GM19463 (cell line): ENCODE data around the gene RFX8.
"Not testable (repeated sequence)": the region's sequence is repeated elsewhere in the genome, so short reads cannot be mapped to it uniquely, and the experiment has no call there.

Experiments
- ATAC-seq: cut with Tn5 transposase; IDR thresholded peaks from one replicate; pipeline ENCODE4 v1.9.1; 2021; ENCODE audit warnings: mild to moderate bottlenecking, moderate library complexity; ENCODE audit not compliant: unreplicated experiment

RFX8 gene

DNA sequence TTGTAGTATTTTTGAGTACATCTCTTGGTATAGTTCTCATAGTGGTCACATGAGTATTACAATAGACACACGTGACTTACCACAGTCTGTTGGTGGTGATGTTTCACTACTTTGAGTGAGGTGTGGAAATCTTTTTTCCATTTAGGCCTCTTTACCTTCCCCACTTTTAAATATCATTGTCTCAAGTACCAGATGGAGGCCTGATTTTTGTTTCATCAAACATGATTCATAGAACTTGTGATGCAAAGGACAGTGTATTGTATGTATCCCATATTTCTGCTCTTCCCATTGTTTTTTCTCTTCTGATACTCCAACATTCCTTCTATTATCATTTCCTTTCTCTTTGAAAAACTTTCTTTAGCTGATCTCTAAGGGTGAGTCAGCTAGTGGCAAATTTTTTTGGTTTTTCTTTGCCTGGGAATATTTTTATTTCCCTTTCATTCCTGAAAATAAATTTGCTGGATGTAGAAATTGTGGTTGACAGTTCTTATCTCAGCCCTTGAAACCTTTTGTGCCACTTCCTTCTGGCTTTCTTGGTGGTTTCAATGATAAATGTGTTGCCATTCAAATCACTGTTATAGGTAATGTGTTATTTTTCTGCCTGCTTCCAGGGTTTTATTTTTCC is 32.8 kb downstream of the RFX8 start:
- no peak for ATAC-seq

- ATAC-seq: no peak
Measured at GRCh38 chr2:101440127-101440738, 34.7 kb downstream of the RFX8 start.

- ATAC-seq: no peak
Measured at GRCh38 chr2:101439716-101440115, 35.2 kb downstream of the RFX8 start.

DNA sequence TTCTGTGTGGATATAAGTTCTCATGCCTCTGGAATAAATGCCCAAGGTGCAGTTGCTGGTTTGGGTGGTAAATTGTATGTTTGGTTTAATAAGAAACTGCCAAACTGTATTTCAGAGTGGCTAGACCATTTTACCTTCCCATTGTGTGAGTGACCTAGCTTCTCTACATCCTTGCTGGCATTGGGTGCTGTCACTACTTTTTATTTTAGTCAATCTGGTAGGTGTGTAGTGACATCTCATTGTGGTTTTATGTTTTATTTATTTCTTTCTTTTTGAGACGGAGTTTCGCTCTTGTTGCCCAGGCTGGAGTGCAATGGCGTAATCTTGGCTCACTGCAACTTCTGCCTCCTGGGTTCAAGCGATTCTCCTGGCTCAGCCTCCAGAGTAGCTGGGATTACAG is 36.4 kb downstream of the RFX8 start:
- not testable (repeated sequence) for ATAC-seq

DNA sequence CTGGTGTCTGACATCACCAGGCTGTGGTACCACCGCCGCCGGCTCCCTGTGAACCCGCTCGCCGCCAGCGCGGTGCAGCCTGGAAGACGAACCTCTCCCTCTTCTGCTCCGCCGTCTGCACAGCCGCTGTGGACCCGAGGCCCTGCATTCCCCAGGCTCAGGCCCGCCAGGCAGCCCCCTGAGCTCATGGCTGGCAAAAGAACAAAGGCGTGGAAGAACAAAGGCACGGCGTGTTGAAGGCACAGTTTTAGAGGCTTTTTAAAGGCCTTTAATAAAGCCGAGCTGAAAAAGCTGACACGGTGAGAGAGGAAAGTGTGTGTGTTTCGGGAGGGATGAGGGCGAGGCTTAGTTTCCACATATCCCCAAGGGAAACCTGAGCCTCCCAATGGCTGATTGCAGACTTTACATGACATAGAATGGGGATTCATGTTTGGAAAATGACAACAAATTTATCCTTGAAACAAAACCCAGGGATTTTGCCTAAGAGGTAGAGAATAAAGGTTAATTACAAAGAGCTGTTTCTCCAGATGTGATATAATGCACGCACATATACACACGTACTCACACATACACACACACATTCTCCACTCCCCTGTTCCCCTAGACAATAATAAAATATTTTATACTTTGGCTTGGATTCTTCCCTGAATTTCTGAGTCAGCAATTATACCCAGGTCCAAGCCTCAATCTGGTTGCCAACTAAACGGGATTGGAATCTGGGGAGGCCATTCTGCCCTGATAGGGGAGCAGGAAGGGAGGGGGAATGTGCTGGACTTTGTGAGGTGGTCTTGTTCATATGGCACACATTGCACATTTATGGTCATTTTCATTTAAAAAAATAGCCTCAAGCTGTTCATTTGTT is 39.7 kb downstream of the RFX8 start:
- no peak for ATAC-seq

DNA sequence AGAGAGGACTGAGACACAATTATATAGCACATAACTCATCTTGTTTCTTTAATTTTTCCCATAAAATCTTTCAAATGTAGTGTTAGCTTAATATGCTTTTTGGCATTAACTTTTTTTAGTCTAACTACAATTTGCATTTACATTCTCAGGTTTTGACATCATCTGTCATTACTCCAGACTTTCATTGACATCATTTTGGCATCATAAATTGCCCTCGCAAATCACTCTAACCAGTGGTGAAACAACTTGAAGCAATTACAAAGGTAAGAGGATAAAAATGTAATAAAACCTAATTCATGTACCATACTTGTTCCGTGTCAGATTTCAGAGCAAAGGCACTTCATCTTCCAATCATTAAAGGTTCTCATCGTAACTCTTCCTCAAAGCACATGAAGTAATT is 41.4 kb downstream of the RFX8 start:
- ATAC-seq: no peak

DNA sequence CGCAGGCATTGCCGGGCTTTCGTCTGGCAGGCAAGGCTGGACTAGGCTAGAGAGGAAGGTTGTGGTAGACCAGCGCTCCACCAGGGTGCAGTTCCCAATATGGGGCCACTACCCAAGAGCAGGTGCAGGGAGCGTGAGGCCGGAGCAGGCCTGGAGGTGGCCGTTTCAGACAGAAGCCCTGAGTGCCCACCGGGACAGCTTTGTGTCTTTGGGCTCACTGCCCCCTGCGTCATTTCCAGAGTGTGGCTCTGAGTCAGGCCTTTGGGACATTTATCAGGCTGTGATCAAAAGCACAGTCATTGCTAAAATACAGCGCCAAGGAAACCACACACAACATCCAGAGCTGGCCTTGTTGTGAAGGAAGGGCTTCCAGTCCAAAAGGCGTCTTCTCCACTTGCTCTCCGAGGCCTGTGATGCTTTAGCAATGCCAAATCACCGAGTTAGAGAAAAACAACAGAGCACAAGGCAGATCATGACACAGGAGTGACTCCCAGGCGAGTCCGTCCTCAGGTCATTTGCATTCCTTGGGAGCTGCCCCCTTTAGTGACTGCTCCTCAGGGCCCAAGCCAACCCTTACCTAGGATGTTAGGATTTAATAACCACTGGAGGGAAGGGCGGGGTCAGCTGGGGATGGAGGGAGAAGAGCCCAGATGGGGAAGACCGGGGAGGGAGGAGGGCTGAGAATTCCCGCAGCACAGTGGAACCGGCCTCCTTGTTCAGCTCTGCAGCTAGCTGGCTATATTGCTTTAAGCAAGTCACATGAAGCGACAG is 42.3 kb downstream of the RFX8 start:
- ATAC-seq: no peak

- no peak for ATAC-seq
Measured at GRCh38 chr2:101431486-101431885, 43.4 kb downstream of the RFX8 start.

GRCh38 chr2:101430156-101430555 is 44.8 kb downstream of the RFX8 start:
- ATAC-seq: no peak

DNA sequence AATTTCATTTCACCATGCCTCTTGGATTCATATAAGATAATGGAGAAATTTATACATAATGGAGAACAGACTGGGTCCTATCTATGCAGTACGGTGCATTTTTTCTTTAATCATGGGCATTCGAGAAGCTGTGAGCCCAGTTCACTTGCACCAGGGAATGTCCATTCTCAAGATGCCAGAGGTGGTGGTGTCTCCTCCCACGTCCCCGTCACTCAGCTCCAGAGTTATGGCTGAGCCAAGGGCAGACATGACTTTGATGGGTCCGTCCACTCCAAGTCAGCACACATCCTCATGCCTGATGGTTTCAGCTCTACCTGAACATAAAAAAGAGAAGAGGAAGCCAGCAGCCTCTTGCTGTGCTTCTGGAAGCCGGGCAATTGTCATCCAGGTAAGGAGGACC is 45.5 kb downstream of the RFX8 start:
- ATAC-seq: no peak

DNA sequence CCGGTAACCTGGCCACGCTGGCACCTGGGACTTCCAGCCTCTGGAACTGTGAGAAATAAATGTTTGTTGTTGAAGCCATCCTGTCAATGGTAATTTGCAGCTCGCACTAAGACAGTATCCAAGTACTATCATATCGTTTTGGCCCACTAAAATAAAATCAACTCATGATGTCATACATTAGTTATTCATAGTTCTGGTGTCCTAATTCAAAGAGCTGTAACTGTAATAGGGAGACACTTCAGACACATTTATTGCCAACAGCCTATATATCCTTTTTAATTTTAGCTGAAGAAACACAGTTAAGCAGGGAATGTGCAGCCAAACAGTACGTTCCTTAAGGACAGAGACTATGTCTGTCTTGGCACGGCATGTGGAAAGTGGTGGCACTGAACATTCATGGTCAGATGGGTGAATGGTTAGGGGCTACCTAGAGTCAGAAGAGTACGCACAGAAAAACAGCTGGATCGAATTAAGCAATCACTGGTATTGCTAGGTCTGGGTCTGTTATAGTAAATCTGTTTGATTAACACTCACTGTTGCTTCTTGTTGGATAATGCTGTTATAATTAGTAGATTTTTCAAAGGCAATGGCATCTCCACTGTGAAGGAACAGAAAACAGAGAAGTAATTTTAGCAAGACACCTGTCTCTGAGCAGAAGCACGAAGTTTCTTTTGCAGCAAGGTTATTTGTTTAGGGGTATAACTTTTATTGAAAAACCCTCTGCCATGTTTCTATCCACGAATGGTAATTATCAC is 46.3 kb downstream of the RFX8 start:
- ATAC-seq: no peak

DNA sequence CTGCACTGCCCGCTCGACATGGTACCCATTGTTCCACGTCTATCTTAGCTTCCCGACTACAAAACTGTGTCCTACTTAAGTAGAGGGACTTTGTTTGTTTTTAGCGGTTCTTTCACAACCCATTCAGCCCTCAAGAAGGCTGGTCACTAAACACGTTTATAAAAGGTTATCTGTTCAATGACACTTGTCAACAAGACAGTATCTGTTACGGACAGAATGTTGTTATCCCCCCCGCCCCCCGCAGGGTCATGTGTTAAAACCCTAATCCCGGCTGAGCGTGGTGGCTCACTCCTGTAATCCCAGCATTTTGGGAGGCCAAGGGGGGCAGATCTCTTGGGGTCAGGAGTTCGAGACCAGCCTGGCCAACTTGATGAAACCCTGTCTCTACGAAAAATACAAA is 47.2 kb downstream of the RFX8 start:
- ATAC-seq: no peak

DNA sequence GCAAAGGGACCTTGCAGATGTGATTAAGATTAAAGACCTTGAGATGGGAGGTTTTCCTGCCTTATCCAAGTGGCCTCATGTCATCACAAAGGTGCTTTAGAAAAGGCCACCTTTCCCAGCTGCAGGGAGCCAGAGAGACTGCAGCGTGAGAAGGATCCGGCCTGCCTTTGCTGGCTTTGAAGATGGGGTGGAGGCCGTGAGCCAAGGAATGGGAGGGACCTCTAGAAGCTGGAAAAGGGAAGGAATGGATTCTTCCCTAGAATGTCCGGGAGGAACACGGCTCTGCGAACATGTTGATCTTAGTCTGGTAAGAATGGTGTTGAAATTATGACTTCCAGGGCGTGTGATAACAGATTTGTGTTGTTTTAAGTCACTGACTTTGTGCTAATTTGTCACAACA is 47.7 kb downstream of the RFX8 start:
- ATAC-seq: no peak

DNA sequence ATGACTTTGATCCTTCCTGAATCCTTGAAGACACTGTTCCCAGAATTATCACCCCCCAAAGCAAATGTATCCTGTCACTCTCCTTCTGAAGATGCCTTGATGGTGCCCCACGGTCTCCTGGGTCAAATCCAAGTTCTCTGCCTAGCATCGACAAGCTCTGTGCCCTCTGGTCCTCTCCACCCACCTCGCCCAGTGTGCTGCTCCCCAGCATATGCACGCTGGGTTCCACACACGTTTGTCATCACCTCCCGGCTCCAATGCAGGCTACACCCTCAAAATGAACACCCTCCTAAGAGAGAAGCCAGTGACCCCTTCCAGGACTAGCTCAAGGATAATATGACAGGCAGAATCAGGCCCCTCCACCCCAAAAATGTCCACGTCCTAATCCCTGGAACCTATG is 48.1 kb downstream of the RFX8 start:
- no peak for ATAC-seq

- ATAC-seq: no peak
Measured at GRCh38 chr2:101420623-101421022, 54.3 kb downstream of the RFX8 start.

GRCh38 chr2:101419096-101419663 is 55.7 kb downstream of the RFX8 start:
- no peak for ATAC-seq

DNA sequence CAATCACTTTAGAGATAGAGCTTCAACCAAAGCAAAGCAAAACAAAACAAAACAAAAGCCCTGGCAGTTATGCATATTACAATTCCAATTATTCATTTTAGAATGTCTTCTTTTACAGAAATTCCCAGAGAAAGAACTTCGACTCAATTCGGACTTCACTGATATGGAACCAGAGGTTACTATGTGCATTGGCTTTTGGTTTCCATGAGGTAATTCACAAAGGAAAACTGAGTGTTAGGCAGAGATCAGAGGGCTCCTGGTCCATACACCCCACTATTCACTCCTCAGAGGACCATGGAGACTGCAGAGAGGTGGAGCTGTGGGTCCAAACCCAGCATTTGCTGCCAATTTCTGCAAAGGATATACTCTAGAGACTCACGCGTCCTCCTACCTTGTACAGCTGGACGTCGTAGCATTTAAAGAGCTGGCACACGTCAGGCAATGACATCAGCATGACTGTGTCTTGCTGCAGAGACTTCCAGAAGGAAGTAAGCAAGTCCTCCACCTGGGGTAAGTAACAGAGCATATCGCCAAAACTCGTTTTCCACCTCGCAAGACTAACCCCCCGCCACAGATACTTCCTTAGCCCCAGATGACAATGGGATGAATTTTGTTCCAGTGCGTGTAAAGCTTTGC is 56.3 kb downstream of the RFX8 start:
- ATAC-seq: no peak

DNA sequence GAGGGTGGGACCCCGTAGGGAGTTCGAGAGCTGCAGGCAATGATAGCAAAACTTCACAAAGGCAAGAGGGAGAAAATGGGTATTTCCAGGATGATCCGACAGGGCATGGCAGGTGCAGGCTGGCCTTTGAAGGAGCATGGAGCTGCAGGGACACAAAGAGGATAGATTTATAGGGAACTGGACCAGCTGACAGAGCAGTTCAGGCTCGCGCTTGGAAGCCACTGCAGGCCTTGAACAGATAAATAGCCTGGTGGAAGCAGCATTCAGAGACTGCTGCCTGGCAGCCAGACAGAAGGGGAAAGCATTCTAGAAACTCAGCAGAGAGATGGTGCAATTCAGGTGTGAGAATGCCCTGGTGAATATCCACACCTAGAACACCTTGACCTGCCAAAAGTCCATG is 58.3 kb downstream of the RFX8 start:
- no peak for ATAC-seq

- no peak for ATAC-seq
Measured at GRCh38 chr2:101415884-101416283, 59.0 kb downstream of the RFX8 start.

DNA sequence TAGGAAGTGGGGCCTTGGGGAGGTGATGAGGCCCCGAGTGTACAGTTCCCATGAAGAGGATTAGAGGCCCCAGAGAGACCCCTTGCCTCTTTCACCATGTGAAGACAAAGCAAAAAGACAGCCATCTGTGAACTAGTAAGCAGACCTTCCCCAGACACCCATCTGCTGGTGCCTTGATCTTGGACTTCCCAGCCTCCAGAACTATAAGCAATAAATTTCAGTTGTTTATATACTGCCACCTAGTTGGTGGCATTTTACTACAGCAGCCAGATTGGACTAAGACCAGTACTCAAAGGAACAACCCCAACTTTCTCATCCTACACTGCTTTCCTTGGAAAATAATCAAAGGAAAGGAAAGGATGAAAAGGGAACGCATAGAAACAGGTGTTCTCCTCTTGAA is 59.7 kb downstream of the RFX8 start:
- ATAC-seq: no peak
